HG03575 (cell line): ENCODE results near the gene RANBP3.
"Not testable (repeated sequence)": the region's sequence is repeated elsewhere in the genome, so short reads cannot be mapped to it uniquely, and the experiment has no call there.

Experiments used
- ATAC-seq: cut with Tn5 transposase; IDR thresholded peaks from one replicate; pipeline ENCODE4 v1.9.1; 2021; ENCODE audit not compliant: unreplicated experiment, insufficient number of reproducible peaks, low FRiP score; ENCODE audit errors: extremely low read depth

Gene RANBP3

DNA sequence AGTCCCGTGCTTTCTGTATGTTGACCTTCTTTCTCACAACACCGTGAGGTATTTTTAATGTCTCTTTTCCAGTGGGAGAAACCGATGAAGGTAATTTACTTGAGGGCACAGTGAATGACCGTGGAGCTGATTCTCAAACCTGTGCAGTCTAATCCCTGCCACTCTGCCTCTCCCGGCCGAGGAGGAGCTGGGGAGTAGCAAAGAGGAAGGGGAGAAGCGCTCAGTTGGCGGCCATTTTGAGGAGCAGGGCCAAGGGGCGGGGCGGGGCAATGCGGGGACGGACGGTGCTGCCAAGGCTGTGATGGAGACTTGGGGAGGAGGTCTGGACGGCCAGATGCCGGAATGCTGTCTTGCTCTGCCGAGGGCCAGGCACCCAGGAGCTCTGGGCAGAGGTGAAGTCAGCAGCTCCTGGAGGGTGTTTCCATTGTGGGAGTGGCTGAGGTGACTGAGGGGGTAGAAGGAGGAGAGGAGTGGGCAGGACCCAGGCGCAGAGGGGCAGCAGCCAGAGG lies 12.4 kb upstream of the RANBP3 start:
- ATAC-seq, result no peak

DNA sequence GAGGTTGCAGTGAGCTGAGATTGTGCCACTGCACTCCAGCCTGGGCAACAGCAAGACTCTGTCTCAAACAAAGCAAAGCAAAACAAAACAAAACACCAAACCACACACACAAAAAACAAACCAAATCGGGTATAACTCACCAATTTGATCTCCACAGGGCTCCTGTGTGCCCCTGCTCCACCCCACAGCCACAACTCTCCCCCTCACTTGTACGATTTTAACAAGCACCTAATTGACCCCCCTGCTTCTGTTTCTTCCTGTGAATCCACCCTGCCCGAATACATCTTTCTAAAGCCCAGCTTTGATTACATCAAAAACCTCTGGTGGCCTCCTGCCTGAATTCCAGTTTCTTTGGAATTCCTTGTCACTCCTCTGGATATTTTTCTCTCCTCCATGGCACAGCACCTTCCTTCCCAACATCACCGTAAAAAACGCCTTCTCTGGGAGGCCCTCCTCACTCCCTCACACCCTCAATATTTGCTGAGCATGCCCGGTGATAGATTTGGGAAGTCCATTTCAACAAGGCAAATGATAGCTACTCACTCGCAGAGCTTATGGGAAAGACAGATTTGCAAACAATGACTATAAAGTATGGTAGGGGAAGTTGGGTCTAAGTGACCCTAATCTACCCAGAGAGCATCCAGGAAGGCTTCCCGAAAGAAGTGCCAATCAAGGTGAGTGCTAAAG lies 11.6 kb upstream of the RANBP3 start:
- no peak for ATAC-seq

DNA sequence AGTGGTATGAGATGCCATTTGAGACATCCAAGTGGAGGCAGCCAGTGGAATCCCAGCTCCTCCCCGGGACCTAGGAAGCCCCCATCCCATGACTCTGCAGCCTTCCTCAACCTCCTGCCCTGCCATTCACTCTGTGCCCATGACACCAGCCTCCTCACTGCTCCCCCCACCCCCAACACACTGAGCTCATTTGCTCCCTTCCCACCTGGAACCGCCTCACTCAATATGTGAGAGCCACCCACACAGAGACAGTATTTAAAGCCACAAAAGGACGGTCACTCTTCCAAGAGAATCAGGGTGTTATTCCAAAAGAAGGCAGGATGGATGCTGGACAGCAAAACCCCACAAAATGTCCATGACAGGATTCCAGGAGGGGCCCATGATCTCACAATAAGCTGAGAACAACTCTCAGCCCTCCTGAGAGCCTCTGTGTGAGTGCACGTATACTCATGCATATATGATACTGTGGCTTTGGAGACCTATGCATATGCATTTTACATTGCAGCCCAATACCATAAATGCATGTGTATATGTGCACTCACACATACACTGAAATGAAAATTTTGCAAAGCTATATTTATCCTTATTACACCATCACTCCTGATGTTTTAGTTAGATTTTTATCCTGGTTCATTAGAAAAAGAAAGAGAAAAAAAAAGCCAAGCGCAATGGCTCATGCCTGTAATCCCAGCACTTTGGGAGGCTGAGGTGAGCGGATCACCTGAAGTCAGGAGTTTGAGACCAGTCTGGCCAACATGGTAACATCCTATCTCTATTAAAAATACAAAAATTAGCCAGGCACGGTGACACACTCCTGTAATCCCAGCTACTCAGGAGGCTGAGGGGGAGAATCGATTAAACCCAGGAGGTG lies 10.8 kb upstream of the RANBP3 start:
- ATAC-seq, result no peak

DNA sequence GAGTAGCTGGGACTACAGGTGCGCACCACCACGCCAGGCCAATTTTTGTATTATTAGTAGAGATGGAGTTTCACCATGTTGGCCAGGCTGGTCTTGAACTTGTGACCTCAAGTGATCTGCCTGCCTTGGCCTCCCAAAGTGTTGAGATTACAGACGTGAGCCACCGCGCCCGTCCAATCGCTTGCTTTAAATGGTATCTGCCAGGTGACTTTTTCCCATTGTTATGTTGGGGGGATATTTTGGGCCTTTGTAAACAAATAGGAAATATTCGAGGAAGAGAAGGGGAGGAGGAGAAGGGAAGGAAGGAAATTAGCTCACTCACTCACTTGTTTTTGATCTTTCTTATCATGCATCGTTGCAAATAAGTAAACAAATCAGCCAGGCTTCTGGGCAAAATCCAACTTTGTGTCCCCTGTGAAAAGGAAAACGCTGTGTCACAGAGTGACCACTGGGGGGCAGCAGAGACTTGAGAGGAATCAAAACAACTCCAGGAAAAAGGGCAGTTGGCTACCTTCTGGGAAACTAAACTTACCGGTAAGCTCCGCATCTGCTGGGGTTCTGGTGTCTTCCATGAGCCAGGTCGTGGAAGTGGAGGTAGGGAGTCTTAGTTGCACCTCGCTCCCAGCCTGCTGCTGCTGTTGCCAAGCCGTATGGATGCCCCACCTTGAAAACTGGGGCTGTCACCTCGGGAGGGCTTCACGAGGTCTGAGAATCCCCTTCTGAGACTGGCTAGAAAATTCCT lies 9.3 kb upstream of the RANBP3 start:
- ATAC-seq, result no peak

- ATAC-seq, result not testable (repeated sequence)
Observed at GRCh38 chr19:5985837-5986236, 7.9 kb upstream of the RANBP3 start.

- ATAC-seq, result no peak
Observed at GRCh38 chr19:5985098-5985783, 7.3 kb upstream of the RANBP3 start.

DNA sequence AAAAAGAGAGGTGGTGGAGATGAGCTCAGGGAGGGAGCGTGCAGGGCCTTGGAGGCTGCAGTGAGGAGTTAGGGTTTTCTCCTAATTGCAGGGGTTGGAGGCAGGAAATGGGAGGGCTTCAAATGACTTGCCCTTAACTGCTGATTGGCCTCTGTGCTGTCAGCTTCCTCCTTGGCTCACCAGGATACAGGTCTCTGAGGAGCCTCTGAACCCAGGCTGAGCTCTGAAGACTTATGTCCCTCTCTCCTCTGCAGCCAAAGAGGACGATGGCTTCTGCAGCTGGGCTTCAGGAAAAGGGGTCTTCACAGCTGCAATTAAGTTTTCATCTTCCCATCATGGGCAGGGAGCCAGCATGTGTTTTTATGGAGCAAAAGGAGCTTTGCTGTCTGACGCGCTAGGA lies 6.7 kb upstream of the RANBP3 start:
- ATAC-seq, result no peak

DNA sequence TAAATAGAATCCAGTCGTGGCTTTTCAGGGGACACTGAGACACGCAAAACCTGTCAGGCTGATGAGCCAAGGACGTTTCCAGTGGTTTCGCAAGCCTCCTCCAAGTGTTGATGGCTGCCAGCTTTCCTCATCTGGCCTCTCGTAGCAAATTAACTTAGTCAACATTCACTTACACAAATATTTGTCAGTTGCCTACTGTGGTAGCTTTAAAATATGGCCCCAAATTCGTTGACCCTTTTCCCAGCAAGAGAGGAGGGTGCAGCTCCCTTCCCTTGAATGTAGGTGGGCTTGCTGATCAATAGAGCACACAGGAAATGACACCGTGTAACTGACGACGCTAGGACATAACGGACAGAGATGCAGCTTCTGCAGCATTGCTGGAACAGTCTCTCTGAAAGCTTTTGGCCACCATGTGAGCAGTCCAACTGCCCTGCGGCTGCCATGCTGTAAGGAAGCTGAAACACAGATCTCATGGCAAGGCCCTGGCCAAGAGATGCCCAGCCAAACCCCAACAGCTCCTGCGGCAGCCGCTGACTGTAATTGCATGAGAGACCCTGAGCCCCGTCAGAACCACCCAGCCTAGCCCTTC lies 5.5 kb upstream of the RANBP3 start:
- ATAC-seq, result no peak

- no peak for ATAC-seq
Observed at GRCh38 chr19:5978606-5979552, 939 bp upstream of the RANBP3 start.

- no peak for ATAC-seq
Observed at GRCh38 chr19:5977222-5977784, 637 bp downstream of the RANBP3 start.

DNA sequence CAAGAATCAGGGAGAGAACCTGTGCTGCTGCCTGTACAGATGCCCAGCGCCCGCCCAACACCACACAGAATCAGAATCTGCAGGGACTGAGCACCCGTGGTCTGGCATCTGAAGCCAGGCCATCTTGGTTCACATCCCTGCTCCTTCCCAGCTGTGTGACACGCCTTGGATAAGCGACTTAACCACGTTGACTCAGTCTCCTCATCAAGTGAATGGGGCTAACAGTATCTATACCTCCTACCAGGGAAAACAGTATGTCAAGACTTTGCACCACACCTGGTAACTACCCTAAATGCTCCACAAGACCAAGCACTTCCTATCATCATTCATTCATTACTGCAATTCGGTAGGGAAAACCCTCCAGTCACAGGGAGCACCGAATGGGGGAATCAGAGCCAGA lies 1.2 kb downstream of the RANBP3 start:
- ATAC-seq, result no peak

- ATAC-seq, result no peak
Observed at GRCh38 chr19:5975388-5975728, 2.6 kb downstream of the RANBP3 start.

- ATAC-seq, result no peak
Observed at GRCh38 chr19:5974721-5975387, 3.1 kb downstream of the RANBP3 start.

- ATAC-seq, result no peak
Observed at GRCh38 chr19:5973867-5974635, 3.9 kb downstream of the RANBP3 start.

DNA sequence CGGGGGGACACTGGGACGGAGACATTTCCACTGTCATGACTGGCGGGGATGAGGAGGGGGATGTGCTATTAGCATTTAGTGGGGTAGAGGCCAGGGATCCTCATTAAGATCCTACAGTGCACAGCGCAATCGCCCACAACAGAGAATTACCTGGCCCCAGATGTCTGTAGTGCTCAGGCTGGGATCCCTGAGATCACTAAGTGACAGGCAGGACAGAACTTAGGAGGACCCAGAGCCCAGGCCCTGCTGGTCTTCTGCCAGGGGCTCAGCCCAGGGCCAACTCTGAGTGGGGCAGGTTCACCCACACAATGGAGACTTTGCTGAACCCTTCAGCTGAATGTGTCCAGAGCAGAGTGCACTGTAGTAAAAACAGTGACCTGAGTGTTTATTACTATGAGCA lies 4.6 kb downstream of the RANBP3 start:
- ATAC-seq, result no peak

GRCh38 chr19:5972355-5972731 lies 5.6 kb downstream of the RANBP3 start:
- ATAC-seq, result no peak
